A204.1 (cell line): Measurements from ENCODE around the gene RAB38.

Experiments used
- FAIRE-seq: peaks from 2 replicates; lab custom pipeline; 2012; peaks lifted over from hg19 to GRCh38; lab: Jason Lieb, UNC

Gene RAB38

DNA sequence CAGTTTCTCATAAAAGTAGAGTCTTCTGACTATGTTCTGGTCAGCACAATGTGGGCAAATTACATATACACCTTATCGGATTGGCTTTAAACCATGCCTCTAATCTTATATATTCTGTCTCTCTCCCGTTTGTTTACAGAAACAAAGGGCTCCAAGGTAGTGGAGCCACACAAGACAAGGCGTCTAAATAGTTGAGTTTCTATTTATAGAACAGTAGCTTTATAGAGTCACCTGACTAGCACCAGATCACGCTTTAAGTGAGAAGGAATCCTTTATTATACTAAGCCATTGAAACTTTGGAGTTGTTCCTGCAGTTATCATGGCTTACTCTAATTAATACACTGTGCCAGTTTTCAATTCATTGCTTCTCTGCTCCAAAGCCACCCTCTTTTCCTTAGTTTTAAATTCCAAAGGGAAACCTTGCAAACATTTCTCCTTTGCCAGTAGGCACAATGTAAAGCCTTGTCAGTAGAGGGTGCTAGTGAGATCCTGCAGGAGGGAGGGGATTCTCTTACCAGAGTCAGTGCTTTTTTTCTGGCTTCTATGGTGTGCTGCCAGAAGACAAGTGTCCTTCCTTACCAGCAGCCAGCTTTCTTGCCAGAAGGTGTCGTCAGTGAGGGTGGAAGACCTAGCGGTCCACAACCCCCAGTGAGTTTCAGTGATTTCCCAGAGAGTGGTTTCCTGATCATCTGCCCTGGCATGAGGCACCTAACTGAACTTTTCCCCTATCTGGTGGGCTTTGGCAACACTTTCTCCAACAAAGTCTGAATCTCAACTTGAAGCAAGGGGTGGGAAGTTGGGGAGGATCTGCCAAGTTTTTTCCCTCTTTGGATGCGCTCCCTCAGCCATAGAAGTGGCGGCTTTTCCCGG is 71.7 kb downstream of the RAB38 start:
- no peak for FAIRE-seq

DNA sequence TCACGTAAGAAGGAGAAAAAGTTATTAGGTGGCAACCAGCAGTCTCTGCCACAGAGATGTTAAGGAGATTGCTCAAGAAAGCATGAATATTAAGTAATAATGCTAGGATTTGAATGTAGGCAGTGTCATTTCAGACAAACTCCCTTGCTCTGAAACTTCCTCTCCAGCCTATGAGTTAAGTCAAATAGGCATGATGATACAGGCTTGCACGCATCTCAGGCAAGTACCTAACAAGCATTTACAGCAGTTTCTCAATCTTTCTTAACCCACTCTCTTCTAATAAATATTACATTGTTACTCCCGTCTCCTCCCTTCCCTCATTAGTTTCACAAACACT is 72.7 kb downstream of the RAB38 start:
- FAIRE-seq = no peak

- FAIRE-seq = no peak
Observed at GRCh38 chr11:88101881-88102597, 73.2 kb downstream of the RAB38 start.

GRCh38 chr11:88100151-88100550 is 75.1 kb downstream of the RAB38 start:
- no peak for FAIRE-seq

DNA sequence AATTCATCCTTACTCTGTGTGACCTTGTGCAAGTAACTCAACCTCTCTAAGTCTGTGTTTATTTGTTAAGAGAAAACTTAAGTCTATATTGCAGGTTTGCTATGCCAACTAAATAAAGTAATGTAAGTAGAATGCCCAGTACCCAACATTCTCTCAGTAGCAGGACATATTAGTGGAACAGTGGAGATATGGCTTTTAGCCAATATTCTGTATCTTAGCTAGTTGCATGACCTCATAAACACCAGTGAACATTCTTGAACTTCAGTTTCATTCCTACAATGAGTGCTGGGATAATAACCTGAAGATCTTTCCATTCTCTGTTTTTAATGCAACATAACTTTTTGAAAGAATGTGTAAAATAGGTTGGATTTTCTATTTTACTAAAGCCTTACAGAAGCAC is 77.0 kb downstream of the RAB38 start:
- FAIRE-seq = no peak

DNA sequence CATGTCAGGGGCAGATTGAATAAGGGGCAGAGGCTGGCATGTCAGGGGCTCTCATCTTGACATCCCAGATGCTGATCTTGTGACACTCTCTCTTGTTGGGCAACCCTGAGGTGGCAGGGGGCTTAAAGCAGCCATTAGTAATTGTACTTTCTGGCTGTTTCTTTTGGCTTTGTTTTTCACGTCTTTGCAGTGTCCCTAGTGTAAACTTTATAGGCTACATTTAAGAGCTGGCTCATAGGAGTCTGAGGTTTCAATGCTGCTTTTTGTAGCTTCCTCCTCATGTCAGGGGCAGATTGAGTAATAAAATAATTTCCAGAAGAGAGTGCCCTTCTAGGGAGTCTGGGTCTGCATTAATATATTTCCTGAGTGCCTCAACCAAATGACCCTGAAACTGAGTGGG is 86.1 kb downstream of the RAB38 start:
- no peak for FAIRE-seq

DNA sequence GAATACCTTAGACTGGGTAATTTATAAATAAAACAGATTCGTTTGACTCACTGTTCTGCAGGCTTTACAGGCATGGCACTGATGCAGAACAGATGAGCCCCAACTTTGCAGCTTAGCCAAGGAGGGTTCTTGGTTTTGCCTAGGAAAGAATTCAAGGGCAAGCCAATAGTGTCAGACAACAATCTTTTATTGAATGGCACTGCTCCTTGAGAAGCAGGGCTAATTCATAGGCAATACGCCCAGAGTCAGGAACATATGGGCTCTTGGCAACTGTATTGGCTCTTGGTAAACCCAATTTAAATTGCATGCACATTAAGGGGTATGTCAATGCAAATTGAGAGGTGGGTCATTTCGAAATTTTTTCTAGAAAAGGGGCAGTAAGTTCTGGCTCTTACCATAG is 87.9 kb downstream of the RAB38 start:
- FAIRE-seq = no peak

- FAIRE-seq = no peak
Observed at GRCh38 chr11:88086297-88086696, 88.9 kb downstream of the RAB38 start.

DNA sequence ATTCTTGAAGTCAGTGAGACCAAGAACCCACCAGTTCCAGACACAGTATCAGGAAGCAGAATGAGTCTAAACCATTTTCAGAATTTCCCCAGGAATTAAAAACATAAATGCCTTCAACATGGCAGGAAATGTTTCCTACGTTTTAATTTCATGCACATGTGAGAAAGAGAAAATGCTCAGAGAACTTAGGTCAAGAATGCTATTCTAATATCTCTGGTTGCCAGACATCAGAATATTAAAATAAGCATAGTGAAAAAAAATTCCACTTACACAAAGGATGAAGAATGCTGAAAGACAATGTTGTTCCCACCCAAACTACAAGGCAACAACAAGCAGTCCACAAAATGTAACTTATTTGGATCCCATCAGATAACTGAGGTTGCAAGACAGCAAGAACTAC is 104.8 kb downstream of the RAB38 start:
- FAIRE-seq = no peak

DNA sequence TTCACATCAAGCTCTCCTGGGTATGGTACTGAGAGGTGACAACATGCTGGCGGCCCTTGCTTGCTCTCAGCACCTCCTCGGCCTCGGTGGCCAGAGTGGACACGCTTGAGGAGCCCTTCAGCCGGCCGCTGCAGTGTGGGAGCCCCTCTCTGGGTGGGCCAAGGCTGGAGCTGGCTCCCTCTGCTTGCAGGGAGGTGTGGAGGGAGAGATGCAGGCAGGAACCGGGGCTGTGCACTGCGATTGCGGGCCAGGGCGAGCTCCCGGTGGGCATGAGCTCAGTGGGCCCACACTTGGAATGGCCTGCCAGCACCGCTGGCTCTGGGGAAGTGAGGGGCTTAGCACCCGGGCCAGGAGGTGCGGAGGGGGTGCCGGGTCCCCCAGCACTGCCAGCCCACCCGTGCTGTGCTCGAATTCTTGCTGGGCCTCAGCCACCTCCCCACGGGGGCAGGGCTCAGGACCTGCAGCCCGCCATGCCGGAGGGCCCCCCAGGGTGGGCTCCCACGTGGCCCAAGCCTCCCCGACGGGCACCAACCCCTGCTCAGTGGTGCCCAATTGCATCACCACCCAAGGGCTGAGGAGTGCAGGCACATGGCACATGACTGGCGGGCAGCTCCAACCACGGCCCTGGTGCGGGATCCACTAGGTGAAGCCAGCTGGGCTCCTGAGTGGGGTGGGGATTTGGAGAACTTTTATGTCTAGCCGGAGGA is 106.2 kb downstream of the RAB38 start:
- no peak for FAIRE-seq

GRCh38 chr11:88066090-88066489 is 109.2 kb downstream of the RAB38 start:
- FAIRE-seq = no peak

- FAIRE-seq = no peak
Observed at GRCh38 chr11:88064097-88064705, 111.0 kb downstream of the RAB38 start.
